ENCODE measurements around the gene WFDC10B.
"Not testable (repeated sequence)": the region's sequence is repeated elsewhere in the genome, so short reads cannot be mapped to it uniquely, and the experiment has no call there.

Gene WFDC10B

GRCh38 chr20:45704969-45705637 lies at the start of gene WFDC10B:
TSS of gene WFDC10B (minus strand) at chr20:45705019. CDS start at chr20:45685992, 19,027 bp downstream.
- no peak for DNase-seq (ENCODE audit: low read depth, low spot score)

GRCh38 chr20:45752746-45753145 lies 47.9 kb upstream of the WFDC10B start:
- DNase-seq (ENCODE audit: low read depth, low spot score), result no peak

- no peak for DNase-seq (ENCODE audit: low read depth, low spot score)
Measured at GRCh38 chr20:45751721-45752120, 46.9 kb upstream of the WFDC10B start.

- DNase-seq (ENCODE audit: low read depth, low spot score), result no peak
Measured at GRCh38 chr20:45745015-45745414, 40.2 kb upstream of the WFDC10B start.

GRCh38 chr20:45742596-45742995 lies 37.8 kb upstream of the WFDC10B start:
- DNase-seq (ENCODE audit: low read depth, low spot score), result no peak

GRCh38 chr20:45735988-45736387 lies 31.2 kb upstream of the WFDC10B start:
- no peak for DNase-seq (ENCODE audit: low read depth, low spot score)

- no peak for DNase-seq (ENCODE audit: low read depth, low spot score)
Measured at GRCh38 chr20:45735552-45735951, 30.7 kb upstream of the WFDC10B start.

- DNase-seq (ENCODE audit: low read depth, low spot score), result no peak
Measured at GRCh38 chr20:45732199-45732598, 27.4 kb upstream of the WFDC10B start.

- DNase-seq (ENCODE audit: low read depth, low spot score), result no peak
Measured at GRCh38 chr20:45727044-45727443, 22.2 kb upstream of the WFDC10B start.

GRCh38 chr20:45725134-45725533 lies 20.3 kb upstream of the WFDC10B start:
- DNase-seq (ENCODE audit: low read depth, low spot score), result no peak

GRCh38 chr20:45722047-45722446 lies 17.2 kb upstream of the WFDC10B start, which contains the start of gene SPINT4:
TSS of gene SPINT4 (plus strand) at chr20:45722347. CDS start at chr20:45722368, 21 bp downstream.
- no peak for DNase-seq (ENCODE audit: low read depth, low spot score)

- DNase-seq (ENCODE audit: low read depth, low spot score), result not testable (repeated sequence)
Measured at GRCh38 chr20:45716141-45716688, 11.4 kb upstream of the WFDC10B start.

GRCh38 chr20:45701873-45702272 lies 2.9 kb downstream of the WFDC10B start, which contains the start of gene WFDC13:
TSS of gene WFDC13 (plus strand) at chr20:45702038. CDS start at chr20:45702124, 86 bp downstream.
- DNase-seq (ENCODE audit: low read depth, low spot score), result no peak

- DNase-seq (ENCODE audit: low read depth, low spot score), result no peak
Measured at GRCh38 chr20:45701104-45701503, 3.7 kb downstream of the WFDC10B start.

GRCh38 chr20:45695496-45695895 lies 9.3 kb downstream of the WFDC10B start:
- DNase-seq (ENCODE audit: low read depth, low spot score), result no peak

GRCh38 chr20:45693346-45693745 lies 11.5 kb downstream of the WFDC10B start:
- not testable (repeated sequence) for DNase-seq (ENCODE audit: low read depth, low spot score)

GRCh38 chr20:45685896-45686295 lies 18.9 kb downstream of the WFDC10B start:
- no peak for DNase-seq (ENCODE audit: low read depth, low spot score)

- no peak for DNase-seq (ENCODE audit: low read depth, low spot score)
Measured at GRCh38 chr20:45679650-45680049, 25.2 kb downstream of the WFDC10B start.

GRCh38 chr20:45672765-45673164 lies 32.1 kb downstream of the WFDC10B start:
- no peak for DNase-seq (ENCODE audit: low read depth, low spot score)

GRCh38 chr20:45670139-45670538 lies 34.7 kb downstream of the WFDC10B start, which contains the start of gene WFDC11:
TSS of gene WFDC11 (minus strand) at chr20:45670239. CDS start at chr20:45650600, 19,639 bp downstream.
- no peak for DNase-seq (ENCODE audit: low read depth, low spot score)

GRCh38 chr20:45657038-45657437 lies 47.8 kb downstream of the WFDC10B start:
- not testable (repeated sequence) for DNase-seq (ENCODE audit: low read depth, low spot score)

- DNase-seq (ENCODE audit: low read depth, low spot score), result not testable (repeated sequence)
Measured at GRCh38 chr20:45651726-45652125, 53.1 kb downstream of the WFDC10B start.

GRCh38 chr20:45649312-45649863 lies 55.4 kb downstream of the WFDC10B start:
- DNase-seq (ENCODE audit: low read depth, low spot score), result no peak

Data from smooth muscle cell of the brain vasculature (primary cell).